ENCODE results near the gene EFEMP1. TPM values are rescaled to one million over a fixed set of nuclear protein-coding genes. Genes with fewer than 3 reads are reported as not detected.

The EFEMP1 gene
- polyA plus RNA-seq, 3 donors: not detected

DNA sequence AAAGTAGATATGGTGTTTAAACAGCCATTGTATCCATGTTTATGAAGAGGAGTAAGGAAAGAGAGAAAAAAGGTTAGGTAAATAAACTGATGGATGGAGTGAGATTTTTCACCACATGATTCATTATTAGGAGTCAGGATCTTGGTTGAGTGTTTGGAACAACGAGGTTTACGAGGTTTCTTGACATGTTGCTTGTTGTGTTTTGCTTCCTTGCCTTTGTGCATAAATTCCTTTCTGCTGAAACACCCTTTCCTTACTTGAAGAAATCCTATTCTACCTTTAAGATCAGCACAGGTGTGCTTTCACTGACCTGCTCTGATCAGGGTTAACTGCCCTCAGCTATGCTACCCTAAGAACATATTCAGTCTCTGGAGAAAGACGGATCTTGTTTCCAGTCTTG, 66.6 kb downstream of the EFEMP1 start:
- WGBS (ENCODE audit: insufficient coverage): no CpG with 5 or more reads among the region's 3 CpGs
- Histone ChIP-seq H3K36me3 (replicated peaks in 1 of 2; ENCODE audit: control insufficient read depth in 1 of 2, insufficient read depth in 2 of 2, low read length in 2 of 2) (no peaks in the 10 kb centered on the region), H3K4me3 (replicated peaks in 1 of 3; ENCODE audit: low read depth in 2 of 3, low read length in 3 of 3) (no peak overlapping the region), H3K27me3 (ENCODE audit: control insufficient read depth in 2 of 2, insufficient read depth in 2 of 2, low read length in 2 of 2) (peaks cover 2 to 4% of the 10 kb centered on the region in 2 donors), H3K4me2 (replicated peaks; ENCODE audit: extremely low read depth, low read length, poor library complexity, severe bottlenecking) (no peak overlapping the region), H3K4me1 (ENCODE audit: control insufficient read depth in 1 of 2, insufficient read depth in 2 of 2, low read length in 2 of 2) (peaks cover 3% of the 10 kb centered on the region in 2 donors), H3K9me3 (replicated peaks in 1 of 2; ENCODE audit: control insufficient read depth in 1 of 2, insufficient read depth in 1 of 2, low read length in 2 of 2) (peaks cover 0 to 5% of the 10 kb centered on the region in 2 donors), H3K9ac (ENCODE audit: insufficient read depth, low read length, poor library complexity, severe bottlenecking) (no peak overlapping the region), H3K27ac (ENCODE audit: low read depth in 1 of 2, low read length in 2 of 2) (no peak overlapping the region), H4K20me1 (ENCODE audit: insufficient read depth, low read length) (no peaks in the 10 kb centered on the region), H2AFZ (ENCODE audit: insufficient read depth, low read depth, low read length, poor library complexity, severe bottlenecking) (no peak overlapping the region), H3K79me2 (ENCODE audit: insufficient read depth, low read length) (no peaks in the 10 kb centered on the region)
- Mint-ChIP-seq H3K36me3 (no peaks in the 10 kb centered on the region), H3K27ac (no peak overlapping the region), H3K4me1 (peaks cover 4% of the 10 kb centered on the region), H3K27me3 (ENCODE audit: low read depth in 3 of 3) (peaks cover 0 to 12% (median 0%) of the 10 kb centered on the region in 3 donors), H3K9me3 (peaks cover 0 to 7% (median 4%) of the 10 kb centered on the region in 7 donors), H3K4me3 (no peak overlapping the region)
- DNase-seq: no peak
- intact Hi-C loops (cut with micrococcal nuclease): no loop called here
- TF ChIP-seq, protein P1, sequence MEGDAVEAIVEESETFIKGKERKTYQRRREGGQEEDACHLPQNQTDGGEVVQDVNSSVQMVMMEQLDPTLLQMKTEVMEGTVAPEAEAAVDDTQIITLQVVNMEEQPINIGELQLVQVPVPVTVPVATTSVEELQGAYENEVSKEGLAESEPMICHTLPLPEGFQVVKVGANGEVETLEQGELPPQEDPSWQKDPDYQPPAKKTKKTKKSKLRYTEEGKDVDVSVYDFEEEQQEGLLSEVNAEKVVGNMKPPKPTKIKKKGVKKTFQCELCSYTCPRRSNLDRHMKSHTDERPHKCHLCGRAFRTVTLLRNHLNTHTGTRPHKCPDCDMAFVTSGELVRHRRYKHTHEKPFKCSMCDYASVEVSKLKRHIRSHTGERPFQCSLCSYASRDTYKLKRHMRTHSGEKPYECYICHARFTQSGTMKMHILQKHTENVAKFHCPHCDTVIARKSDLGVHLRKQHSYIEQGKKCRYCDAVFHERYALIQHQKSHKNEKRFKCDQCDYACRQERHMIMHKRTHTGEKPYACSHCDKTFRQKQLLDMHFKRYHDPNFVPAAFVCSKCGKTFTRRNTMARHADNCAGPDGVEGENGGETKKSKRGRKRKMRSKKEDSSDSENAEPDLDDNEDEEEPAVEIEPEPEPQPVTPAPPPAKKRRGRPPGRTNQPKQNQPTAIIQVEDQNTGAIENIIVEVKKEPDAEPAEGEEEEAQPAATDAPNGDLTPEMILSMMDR (IDR thresholded peaks at IDR 0.05): no peak

DNA sequence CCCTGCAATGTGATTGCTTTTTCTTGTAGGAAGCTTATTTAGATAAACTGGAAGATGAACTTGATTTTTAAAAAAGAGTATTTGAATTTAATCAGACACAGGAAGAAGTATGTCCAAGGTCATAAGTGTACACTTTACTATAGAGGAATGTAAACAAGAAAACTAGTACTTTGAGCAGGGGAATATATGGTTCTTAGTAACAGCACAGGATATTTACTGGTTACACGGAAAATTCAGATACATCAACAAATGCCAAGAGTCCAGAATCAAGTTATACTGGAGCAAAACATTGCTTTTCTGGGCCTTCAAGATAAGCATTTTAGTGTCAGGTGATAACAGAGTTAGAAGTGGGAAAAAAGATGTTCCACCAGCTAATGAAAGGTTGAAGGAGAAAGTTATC, 75.5 kb downstream of the EFEMP1 start:
- Histone ChIP-seq H4K20me1 (ENCODE audit: insufficient read depth, low read length) (no peaks in the 10 kb centered on the region), H3K36me3 (replicated peaks in 1 of 2; ENCODE audit: control insufficient read depth in 1 of 2, insufficient read depth in 2 of 2, low read length in 2 of 2) (no peaks in the 10 kb centered on the region), H3K9me3 (replicated peaks in 1 of 2; ENCODE audit: control insufficient read depth in 1 of 2, insufficient read depth in 1 of 2, low read length in 2 of 2) (no peaks in the 10 kb centered on the region), H3K4me2 (replicated peaks; ENCODE audit: extremely low read depth, low read length, poor library complexity, severe bottlenecking) (no peak overlapping the region), H3K79me2 (ENCODE audit: insufficient read depth, low read length) (no peaks in the 10 kb centered on the region), H3K4me1 (ENCODE audit: control insufficient read depth in 1 of 2, insufficient read depth in 2 of 2, low read length in 2 of 2) (peaks cover 20 to 22% of the 10 kb centered on the region in 2 donors), H2AFZ (ENCODE audit: insufficient read depth, low read depth, low read length, poor library complexity, severe bottlenecking) (no peak overlapping the region), H3K27me3 (ENCODE audit: control insufficient read depth in 2 of 2, insufficient read depth in 2 of 2, low read length in 2 of 2) (no peaks in the 10 kb centered on the region), H3K27ac (ENCODE audit: low read depth in 1 of 2, low read length in 2 of 2) (no peak overlapping the region), H3K4me3 (replicated peaks in 1 of 3; ENCODE audit: low read depth in 2 of 3, low read length in 3 of 3) (no peak overlapping the region), H3K9ac (ENCODE audit: insufficient read depth, low read length, poor library complexity, severe bottlenecking) (no peak overlapping the region)
- TF ChIP-seq, protein P1 (IDR thresholded peaks at IDR 0.05): no peak
- H3K36me3 Mint-ChIP-seq: no peaks in the 10 kb centered on the region
- no peak overlapping the region for H3K27ac Mint-ChIP-seq
- no CpG with 5 or more reads among the region's 1 CpG for WGBS (ENCODE audit: insufficient coverage)
- H3K9me3 Mint-ChIP-seq: peaks cover 0 to 7% (median 2%) of the 10 kb centered on the region in 7 donors
- H3K27me3 Mint-ChIP-seq (ENCODE audit: low read depth in 3 of 3): peaks cover 0 to 5% (median 2%) of the 10 kb centered on the region in 3 donors
- DNase-seq: no peak
- no peak overlapping the region for H3K4me3 Mint-ChIP-seq
- intact Hi-C loops (cut with micrococcal nuclease): no loop called here
- peaks cover 7% of the 10 kb centered on the region for H3K4me1 Mint-ChIP-seq

All from CD14-positive monocyte (primary cell).